Calu3 (cell line): Measurements from ENCODE around the gene SH2D3C. TPM values are rescaled to one million over a fixed set of nuclear protein-coding genes. Genes with fewer than 3 reads are reported as not detected.

Experiments used
- BruUV-seq: library from RNA; stranded (reverse); fragments of 400-500 nt; replicated peaks from 2 replicates; lab custom pipeline; 2021; lab: Mats Ljungman, UMichigan
- CTCF ChIA-PET: fragments of 300-600 bp; sonication (Branson Sonifier 250); formaldehyde crosslinking; loops from one replicate; lab custom pipeline; 2022; ENCODE audit warnings: antibody characterized with exemption; lab: Charles Lee
- DNase-seq: peaks from one replicate; pipeline ENCODE4 v3.0.0; 2022
- H3K27ac Mint-ChIP-seq: one replicate; pipeline ENCODE4 v1.8.0; 2022; ENCODE audit warnings: mixed read lengths; ENCODE audit not compliant: unreplicated experiment
- H3K27me3 Mint-ChIP-seq: one replicate; pipeline ENCODE4 v1.8.0; 2022; ENCODE audit warnings: mixed read lengths; ENCODE audit not compliant: unreplicated experiment
- H3K36me3 Mint-ChIP-seq: one replicate; pipeline ENCODE4 v1.8.0; 2022; ENCODE audit warnings: mild to moderate bottlenecking, moderate library complexity, mixed read lengths; ENCODE audit not compliant: insufficient read depth, unreplicated experiment
- H3K4me1 Mint-ChIP-seq: one replicate; pipeline ENCODE4 v1.8.0; 2022; ENCODE audit warnings: mild to moderate bottlenecking, low read depth, mixed read lengths; ENCODE audit not compliant: unreplicated experiment
- H3K4me3 Mint-ChIP-seq: one replicate; pipeline ENCODE4 v1.8.0; 2022; ENCODE audit warnings: mild to moderate bottlenecking, low read depth, moderate library complexity, mixed read lengths; ENCODE audit not compliant: unreplicated experiment
- H3K9me3 Mint-ChIP-seq: one replicate; pipeline ENCODE4 v1.8.0; 2022; ENCODE audit warnings: low read depth, mixed read lengths; ENCODE audit not compliant: unreplicated experiment
- intact Hi-C: fragments of 100-400 bp; cut with micrococcal nuclease; formaldehyde crosslinking; loops from one replicate; pipeline ENCODE4 v1.10.0; 2022; ENCODE audit not compliant: unreplicated experiment
- total RNA-seq: library from RNA; stranded (reverse); gene quantifications from 2 replicates; pipeline ENCODE4 v1.2.3, GENCODE V29; 2022
- TF ChIP-seq, protein P1 (sequence below): fragments of 200-600 bp; IDR thresholded peaks from one replicate; pipeline ENCODE4 v1.8.0; 2022; ENCODE audit warnings: antibody characterized with exemption; ENCODE audit not compliant: unreplicated experiment

Gene SH2D3C
- total RNA-seq, 1 experiment from 2014 or later: not detected

DNA sequence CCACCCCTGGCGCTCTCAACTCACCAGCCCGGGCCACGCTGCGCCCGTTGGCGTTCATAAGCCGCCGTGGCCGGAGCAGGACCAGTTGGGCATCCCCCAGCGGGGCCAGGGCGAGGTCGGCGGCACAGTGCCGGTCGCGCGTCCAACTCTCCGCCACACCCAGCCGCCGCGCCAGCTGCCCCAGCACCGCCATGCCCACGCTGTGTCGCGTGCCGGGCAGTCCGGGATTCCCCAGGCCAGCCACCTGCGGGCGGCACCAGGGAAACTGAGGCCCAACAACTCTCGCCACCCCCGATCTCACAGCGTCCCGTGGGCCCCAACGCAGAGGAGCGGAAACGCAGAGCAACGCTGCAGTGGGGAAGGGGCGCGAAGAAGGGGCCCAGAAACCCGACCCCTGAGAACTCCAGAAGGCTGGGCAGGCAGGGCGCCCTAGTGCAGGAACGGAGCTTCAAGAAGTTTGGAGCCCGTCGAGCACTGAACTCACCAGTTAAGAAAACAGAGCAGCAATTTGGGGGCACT is 63.5 kb downstream of the SH2D3C start:
- TF ChIP-seq, protein P1, sequence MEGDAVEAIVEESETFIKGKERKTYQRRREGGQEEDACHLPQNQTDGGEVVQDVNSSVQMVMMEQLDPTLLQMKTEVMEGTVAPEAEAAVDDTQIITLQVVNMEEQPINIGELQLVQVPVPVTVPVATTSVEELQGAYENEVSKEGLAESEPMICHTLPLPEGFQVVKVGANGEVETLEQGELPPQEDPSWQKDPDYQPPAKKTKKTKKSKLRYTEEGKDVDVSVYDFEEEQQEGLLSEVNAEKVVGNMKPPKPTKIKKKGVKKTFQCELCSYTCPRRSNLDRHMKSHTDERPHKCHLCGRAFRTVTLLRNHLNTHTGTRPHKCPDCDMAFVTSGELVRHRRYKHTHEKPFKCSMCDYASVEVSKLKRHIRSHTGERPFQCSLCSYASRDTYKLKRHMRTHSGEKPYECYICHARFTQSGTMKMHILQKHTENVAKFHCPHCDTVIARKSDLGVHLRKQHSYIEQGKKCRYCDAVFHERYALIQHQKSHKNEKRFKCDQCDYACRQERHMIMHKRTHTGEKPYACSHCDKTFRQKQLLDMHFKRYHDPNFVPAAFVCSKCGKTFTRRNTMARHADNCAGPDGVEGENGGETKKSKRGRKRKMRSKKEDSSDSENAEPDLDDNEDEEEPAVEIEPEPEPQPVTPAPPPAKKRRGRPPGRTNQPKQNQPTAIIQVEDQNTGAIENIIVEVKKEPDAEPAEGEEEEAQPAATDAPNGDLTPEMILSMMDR: no peak
- Mint-ChIP-seq H3K4me1 (no peaks in the 10 kb centered on the region), H3K27ac (peak overlapping the region; percentile 86), H3K27me3 (no peaks in the 10 kb centered on the region), H3K4me3 (peak overlapping the region; percentile 86), H3K36me3 (peaks cover 46% of the 10 kb centered on the region), H3K9me3 (no peaks in the 10 kb centered on the region)
- BruUV-seq: TSS peak; percentile 57
- CTCF ChIA-PET: interaction anchor here (1.0 to 1.4 kb wide), 3 partner anchors 9 to 20 kb away, joined by 3 to 8 read pairs (median 5); partner anchors contain the start of genes CFAP157 and TOR2A
- intact Hi-C loops: no loop called here
- peak; percentile 25 for DNase-seq

GRCh38 chr9:127714020-127714750 is 64.3 kb downstream of the SH2D3C start:
- H3K27ac Mint-ChIP-seq: no peak overlapping the region
- TF ChIP-seq, protein P1: no peak
- no TSS peak for BruUV-seq
- no peaks in the 10 kb centered on the region for H3K27me3 Mint-ChIP-seq
- H3K36me3 Mint-ChIP-seq: peaks cover 48% of the 10 kb centered on the region
- no peaks in the 10 kb centered on the region for H3K9me3 Mint-ChIP-seq
- no peak for DNase-seq
- CTCF ChIA-PET: interaction anchor here (0.6 kb wide), 1 partner anchor 10 kb away, joined by 6 read pairs; no protein-coding TSS in a partner anchor
- intact Hi-C loops: no loop called here
- no peaks in the 10 kb centered on the region for H3K4me1 Mint-ChIP-seq
- peak overlapping the region; percentile 86 for H3K4me3 Mint-ChIP-seq

- CTCF ChIA-PET: no interaction called here
- Mint-ChIP-seq H3K27ac (no peak overlapping the region), H3K4me1 (no peaks in the 10 kb centered on the region), H3K4me3 (no peak overlapping the region), H3K27me3 (no peaks in the 10 kb centered on the region), H3K36me3 (peaks cover 55% of the 10 kb centered on the region), H3K9me3 (no peaks in the 10 kb centered on the region)
- TF ChIP-seq, protein P1: no peak
- BruUV-seq: no TSS peak
- intact Hi-C loops: no loop called here
- no peak for DNase-seq
Observed at GRCh38 chr9:127712867-127713266, 65.6 kb downstream of the SH2D3C start.

DNA sequence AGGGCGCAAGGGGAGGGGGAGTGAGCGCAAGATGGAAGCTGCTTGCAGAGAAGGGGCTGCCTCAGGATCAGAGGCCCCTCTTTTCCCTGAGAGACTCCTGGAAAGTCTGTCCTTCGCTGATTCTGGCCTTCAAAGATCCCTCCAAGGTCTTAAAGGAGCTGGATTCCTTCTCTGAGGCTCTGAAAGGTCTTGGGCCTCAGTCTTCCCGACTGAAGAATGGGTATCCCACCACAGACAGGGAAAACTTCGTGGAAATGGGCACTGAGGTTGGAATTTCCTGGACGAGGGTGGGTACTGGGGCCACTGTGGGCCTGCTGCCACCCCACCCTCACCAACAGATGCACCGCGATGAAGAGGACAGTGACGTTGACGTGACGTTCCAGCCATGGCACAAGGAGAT is 66.1 kb downstream of the SH2D3C start:
- intact Hi-C loops: no loop called here
- Mint-ChIP-seq H3K4me1 (no peaks in the 10 kb centered on the region), H3K27me3 (no peaks in the 10 kb centered on the region), H3K9me3 (no peaks in the 10 kb centered on the region), H3K36me3 (peaks cover 55% of the 10 kb centered on the region), H3K4me3 (no peak overlapping the region), H3K27ac (no peak overlapping the region)
- BruUV-seq: no TSS peak
- CTCF ChIA-PET: no interaction called here
- TF ChIP-seq, protein P1: no peak
- no peak for DNase-seq
